GM10266 (cell line): ENCODE data around the gene AP5S1.

Source experiments
- DNase-seq: peaks from one replicate; pipeline ENCODE4 v3.0.0; 2012; ENCODE audit errors: extremely low spot score
- CTCF ChIP-seq: IDR thresholded peaks from 2 replicates; pipeline ENCODE4 v1.5.1; 2012; ENCODE audit warnings: mild to moderate bottlenecking, low read depth; ENCODE audit not compliant: control insufficient read depth, insufficient read depth; ENCODE audit errors: missing control alignments

AP5S1 gene

DNA sequence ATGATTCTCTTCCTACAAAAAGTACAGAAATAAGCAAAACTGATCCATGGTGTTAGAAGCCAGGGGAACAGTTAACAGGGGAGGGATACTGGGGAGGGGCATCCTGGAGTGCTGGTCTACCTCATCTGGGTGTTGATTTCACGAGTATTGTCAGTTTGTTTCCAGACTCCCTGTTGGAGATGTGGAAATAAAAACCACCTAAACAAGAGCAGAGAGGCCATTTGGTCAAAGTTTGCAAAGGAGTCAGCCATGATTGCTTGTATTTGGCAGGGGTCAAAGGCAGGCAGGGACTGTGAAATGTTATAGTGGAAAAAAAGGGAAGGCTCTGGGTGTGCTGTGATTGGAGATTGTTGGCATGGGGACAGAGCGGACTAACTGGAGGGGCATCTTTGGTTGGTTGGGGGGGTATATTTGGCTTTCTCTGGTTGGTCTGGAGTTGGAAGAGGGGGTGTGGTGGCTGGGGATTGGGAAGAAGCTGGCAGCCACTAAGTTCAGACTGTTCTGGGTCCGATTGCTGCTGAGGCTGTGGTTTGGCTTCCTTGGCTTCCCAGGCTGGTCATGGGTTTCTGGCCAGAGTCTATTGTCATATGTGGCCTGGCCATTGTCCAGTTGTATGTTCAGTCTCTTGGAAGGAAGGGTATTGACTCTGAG lies 54.0 kb downstream of the AP5S1 start:
- no peak for DNase-seq
- no peak for TF ChIP-seq CTCF

GRCh38 chr20:3875378-3875974 lies 55.1 kb downstream of the AP5S1 start:
- DNase-seq: no peak
- no peak for TF ChIP-seq CTCF

- no peak for DNase-seq
- no peak for TF ChIP-seq CTCF
These were observed 55.7 kb downstream of the AP5S1 start for GRCh38 chr20:3876000-3876399.

DNA sequence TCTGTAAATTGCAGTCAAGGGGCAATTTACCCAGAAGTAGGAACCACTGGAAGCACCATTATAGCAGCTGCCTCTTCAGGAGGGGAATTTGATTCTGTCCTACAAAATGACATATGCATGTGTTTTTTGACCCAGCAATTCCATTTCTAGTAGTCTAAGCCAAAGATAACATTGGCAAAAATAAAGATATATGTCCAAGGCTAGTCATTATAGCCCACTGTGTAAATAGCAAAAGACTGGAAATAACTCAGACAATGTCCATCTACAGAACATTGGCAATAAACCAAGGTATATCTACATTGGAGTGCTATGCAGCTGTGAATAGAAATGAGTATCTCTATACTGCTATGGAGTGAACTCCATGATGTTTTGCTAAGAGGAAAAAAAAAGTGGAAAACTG lies 56.3 kb downstream of the AP5S1 start:
- no peak for DNase-seq
- no peak for TF ChIP-seq CTCF
